ENCODE data around the gene LY6G6D. TPM values are rescaled to one million over a fixed set of nuclear protein-coding genes. Genes with fewer than 3 reads are reported as not detected.

Gene LY6G6D
- total and polyA plus RNA-seq, 2 donors (not counting 1 experiment from before 2014, with no cell fraction given): not detected

DNA sequence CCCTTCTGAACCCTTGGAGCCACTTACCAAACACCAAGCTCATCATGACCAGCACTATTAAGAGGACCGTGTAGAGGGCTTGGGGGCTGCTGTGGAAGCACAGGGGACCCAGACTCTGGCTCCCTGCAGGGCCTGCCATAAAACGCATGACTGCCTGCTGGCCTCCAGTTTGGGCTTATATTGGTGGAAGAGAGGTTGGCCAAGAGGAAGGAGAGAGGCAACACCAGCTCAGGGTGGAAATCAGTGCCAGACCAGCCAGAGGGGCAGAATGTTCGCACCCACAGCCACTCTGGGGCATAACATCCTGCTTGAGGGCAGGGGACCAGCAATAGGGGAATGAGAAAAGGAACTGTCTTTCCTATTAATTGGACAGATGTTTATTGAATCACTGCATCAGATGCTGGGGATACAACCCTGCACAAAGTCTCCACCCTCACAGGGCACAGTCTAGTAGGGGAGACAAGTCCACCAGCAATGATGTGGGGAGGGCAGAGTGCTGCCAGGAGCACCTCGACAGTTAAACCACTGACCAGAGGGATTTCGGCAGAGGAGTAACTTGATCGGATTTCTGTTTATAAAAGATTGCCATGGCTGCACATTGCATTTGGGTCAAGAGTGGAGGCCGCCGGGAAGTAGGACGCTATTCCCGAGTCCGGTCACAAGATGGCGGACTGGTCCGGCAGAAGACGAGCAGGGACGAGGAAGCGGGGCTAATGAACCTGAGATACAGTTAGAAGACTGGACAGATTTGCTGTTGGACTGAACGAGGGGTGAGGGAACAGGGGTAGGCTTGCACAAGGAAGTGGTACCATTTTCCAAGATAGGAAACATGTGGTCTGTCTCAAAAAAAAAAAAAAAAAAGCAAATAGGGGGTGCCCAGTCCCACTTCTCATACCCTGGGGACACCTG, 34.7 kb upstream of the LY6G6D start, which contains the start of gene LY6G5C:
Gene LY6G5C, minus strand, starts transcription at position 842 of the 909 bp plus-strand sequence. Its CDS starts 694 bp downstream, at position 148.
- Mint-ChIP-seq H3K27ac (peak within 1 kb of the TSS; percentile 57), H3K4me1 (peaks cover 45% of the 10 kb centered on the region), H3K27me3 (no peaks in the 10 kb centered on the region), H3K4me3 (peak within 1 kb of the TSS; percentile 88), H3K9me3 (ENCODE audit: insufficient read depth) (no peaks in the 10 kb centered on the region)
- Histone ChIP-seq H2AFZ (ENCODE audit: insufficient read depth, low read depth, low read length, poor library complexity, severe bottlenecking) (peak within 1 kb of the TSS; percentile 80), H3K27me3 (replicated peaks in 1 of 4; ENCODE audit: control extremely low read depth in 1 of 4, control insufficient read depth in 3 of 4, insufficient read depth in 4 of 4, low read length in 3 of 4) (no peaks in the 10 kb centered on the region), H4K20me1 (ENCODE audit: control insufficient read depth, insufficient read depth, low read length, poor library complexity, severe bottlenecking) (no peaks in the 10 kb centered on the region), H3K4me3 (ENCODE audit: control extremely low read depth in 1 of 5, extremely low read depth in 1 of 5, insufficient read depth in 1 of 5, low read depth in 2 of 5, low read length in 4 of 5) (peak within 1 kb of the TSS; percentile 44 to 69 (median 53)), H3K9me3 (ENCODE audit: control extremely low read depth in 1 of 3, control insufficient read depth in 2 of 3, insufficient read depth in 1 of 3, low read length in 2 of 3) (no peaks in the 10 kb centered on the region), H3K9ac (ENCODE audit: low read length) (peak within 1 kb of the TSS; percentile 77), H3K4me1 (ENCODE audit: control insufficient read depth in 2 of 2, insufficient read depth in 2 of 2, low read length in 2 of 2) (peaks cover 19 to 41% of the 10 kb centered on the region in 2 donors), H3K79me2 (ENCODE audit: control insufficient read depth, insufficient read depth, low read length) (no peaks in the 10 kb centered on the region), H3K27ac (ENCODE audit: low read length in 2 of 2) (peak within 1 kb of the TSS in 1 of 2 donors; percentile 50), H3K36me3 (replicated peaks in 1 of 2; ENCODE audit: control extremely low read depth in 1 of 2, control insufficient read depth in 1 of 2, extremely low read depth in 1 of 2, insufficient read depth in 2 of 2, low read length in 1 of 2) (peaks cover 0 to 3% of the 10 kb centered on the region in 2 experiments), H3K4me2 (replicated peaks; ENCODE audit: low read depth, low read length, poor library complexity, severe bottlenecking) (peak within 1 kb of the TSS; percentile 99)
- DNase-seq (peak; percentile 79), ATAC-seq (ENCODE audit: low read depth) (peak; percentile 78)
- intact Hi-C loops (cut with micrococcal nuclease): loop anchor here (1.0 to 2.0 kb wide), 7 partner anchors 23 to 272 kb away; partner anchors contain the start of gene ABHD16A
- POLR2A ChIA-PET: interaction anchor here (0.6 to 1.5 kb wide), 3 partner anchors 15 to 150 kb away, joined by 3 to 10 read pairs (median 7); partner anchors contain the start of gene ABHD16A
- TF ChIP-seq, protein P1, sequence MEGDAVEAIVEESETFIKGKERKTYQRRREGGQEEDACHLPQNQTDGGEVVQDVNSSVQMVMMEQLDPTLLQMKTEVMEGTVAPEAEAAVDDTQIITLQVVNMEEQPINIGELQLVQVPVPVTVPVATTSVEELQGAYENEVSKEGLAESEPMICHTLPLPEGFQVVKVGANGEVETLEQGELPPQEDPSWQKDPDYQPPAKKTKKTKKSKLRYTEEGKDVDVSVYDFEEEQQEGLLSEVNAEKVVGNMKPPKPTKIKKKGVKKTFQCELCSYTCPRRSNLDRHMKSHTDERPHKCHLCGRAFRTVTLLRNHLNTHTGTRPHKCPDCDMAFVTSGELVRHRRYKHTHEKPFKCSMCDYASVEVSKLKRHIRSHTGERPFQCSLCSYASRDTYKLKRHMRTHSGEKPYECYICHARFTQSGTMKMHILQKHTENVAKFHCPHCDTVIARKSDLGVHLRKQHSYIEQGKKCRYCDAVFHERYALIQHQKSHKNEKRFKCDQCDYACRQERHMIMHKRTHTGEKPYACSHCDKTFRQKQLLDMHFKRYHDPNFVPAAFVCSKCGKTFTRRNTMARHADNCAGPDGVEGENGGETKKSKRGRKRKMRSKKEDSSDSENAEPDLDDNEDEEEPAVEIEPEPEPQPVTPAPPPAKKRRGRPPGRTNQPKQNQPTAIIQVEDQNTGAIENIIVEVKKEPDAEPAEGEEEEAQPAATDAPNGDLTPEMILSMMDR (IDR thresholded peaks at IDR 0.05): peak; percentile 55
- no peak for TF ChIP-seq EZH2 (IDR thresholded peaks at IDR 0.05; ENCODE audit: borderline replicate concordance, insufficient read depth, low read depth, low read length, poor library complexity, severe bottlenecking)
- CTCF ChIA-PET: interaction anchor here (0.6 to 3.3 kb wide), 22 partner anchors 9 to 498 kb away, joined by 3 to 57 read pairs (median 4); partner anchors contain the start of genes ABHD16A, HSPA1A, HSPA1L and LSM2
- WGBS (ENCODE audit: insufficient coverage): 12% methylated on average over 16 of the region's 17 CpGs
